H9 (cell line): ENCODE data around the gene ALB. TPM values are rescaled to one million over a fixed set of nuclear protein-coding genes. Genes with fewer than 3 reads are reported as not detected.

ENCODE experiments used
- DNase-seq: peaks from one replicate; pipeline ENCODE4 v3.0.0-alpha.2; 2017
- H2AFZ ChIP-seq: one replicate; pipeline ENCODE4 v1.6.1; 2013; ENCODE audit warnings: mild to moderate bottlenecking, low read length, control low read depth, moderate library complexity
- H2AK5ac ChIP-seq: 2 replicates; pipeline ENCODE4 v1.6.1; 2013; ENCODE audit warnings: low read length, control low read depth, mixed read lengths; ENCODE audit not compliant: insufficient read length
- H2BK120ac ChIP-seq: one replicate; pipeline ENCODE4 v1.6.1; 2013; ENCODE audit warnings: low read depth, mild to moderate bottlenecking, low read length, control low read depth, inconsistent platforms; ENCODE audit not compliant: poor library complexity, severe bottlenecking
- H2BK12ac ChIP-seq: 2 replicates; pipeline ENCODE4 v1.6.1; 2013; ENCODE audit warnings: low read length, control low read depth, mixed read lengths, low read depth; ENCODE audit not compliant: insufficient read length
- H2BK15ac ChIP-seq: 2 replicates; pipeline ENCODE4 v1.6.1; 2013; ENCODE audit warnings: low read depth, low read length, control low read depth
- H2BK20ac ChIP-seq: one replicate; pipeline ENCODE4 v1.6.1; 2013; ENCODE audit warnings: low read depth, mild to moderate bottlenecking, low read length, control low read depth, inconsistent platforms; ENCODE audit not compliant: poor library complexity, severe bottlenecking
- H2BK5ac ChIP-seq: 2 replicates; pipeline ENCODE4 v1.6.1; 2013; ENCODE audit warnings: low read length, control low read depth, mixed read lengths; ENCODE audit not compliant: insufficient read length
- H3K14ac ChIP-seq: 2 replicates; pipeline ENCODE4 v1.6.1; 2013; ENCODE audit warnings: low read length, control low read depth; ENCODE audit not compliant: insufficient read depth
- H3K18ac ChIP-seq: 2 replicates; pipeline ENCODE4 v1.6.1; 2013; ENCODE audit warnings: low read depth, mild to moderate bottlenecking, mixed read lengths, low read length, control low read depth; ENCODE audit not compliant: insufficient read length
- H3K23ac ChIP-seq: 2 replicates; pipeline ENCODE4 v1.6.1; 2013; ENCODE audit warnings: low read length, control low read depth, mixed read lengths, low read depth; ENCODE audit not compliant: insufficient read length
- H3K23me2 ChIP-seq: 2 replicates; pipeline ENCODE4 v1.6.1; 2013; ENCODE audit warnings: low read depth, mild to moderate bottlenecking, mixed read lengths, low read length, control low read depth; ENCODE audit not compliant: insufficient read length, poor library complexity, severe bottlenecking
- H3K27ac ChIP-seq: 2 replicates; pipeline ENCODE4 v1.5.1; 2013; ENCODE audit warnings: low read length, control low read depth, mixed read lengths, low read depth; ENCODE audit not compliant: insufficient read length
- H3K27me3 ChIP-seq: 2 replicates; pipeline ENCODE4 v1.6.1; 2013; ENCODE audit warnings: low read length, control low read depth, inconsistent platforms; ENCODE audit not compliant: insufficient read depth
- H3K4ac ChIP-seq: 2 replicates; pipeline ENCODE4 v1.6.1; 2013; ENCODE audit warnings: low read depth, mild to moderate bottlenecking, control low read depth, inconsistent platforms, low read length, moderate library complexity
- H3K4me1 ChIP-seq: 2 replicates; pipeline ENCODE4 v1.6.1; 2013; ENCODE audit warnings: low read length, control low read depth, inconsistent platforms; ENCODE audit not compliant: insufficient read depth
- H3K4me2 ChIP-seq: 2 replicates; pipeline ENCODE4 v1.6.1; 2013; ENCODE audit warnings: low read length, control low read depth, mixed read lengths; ENCODE audit not compliant: insufficient read length, insufficient read depth
- H3K56ac ChIP-seq: 2 replicates; pipeline ENCODE4 v1.6.1; 2013; ENCODE audit warnings: low read depth, mild to moderate bottlenecking, mixed read lengths, low read length, control low read depth; ENCODE audit not compliant: insufficient read length
- H3K79me1 ChIP-seq: 2 replicates; pipeline ENCODE4 v1.6.1; 2013; ENCODE audit warnings: low read depth, mild to moderate bottlenecking, moderate library complexity, low read length, control low read depth, inconsistent platforms; ENCODE audit not compliant: insufficient read depth, poor library complexity, severe bottlenecking
- H3K79me2 ChIP-seq: 2 replicates; pipeline ENCODE4 v1.6.1; 2013; ENCODE audit warnings: low read length, control low read depth, inconsistent platforms; ENCODE audit not compliant: insufficient read depth
- H3K9ac ChIP-seq: 2 replicates; pipeline ENCODE4 v1.6.1; 2013; ENCODE audit warnings: low read length, control low read depth, mixed read lengths; ENCODE audit not compliant: insufficient read length; ENCODE audit errors: extremely low read depth
- H3K9me3 ChIP-seq: one replicate; pipeline ENCODE4 v1.6.1; 2013; ENCODE audit warnings: low read depth, low read length, inconsistent platforms; ENCODE audit not compliant: control insufficient read depth
- H3T11ph ChIP-seq: one replicate; pipeline ENCODE4 v1.6.1; 2013; ENCODE audit warnings: mild to moderate bottlenecking, low read length, control low read depth, inconsistent platforms
- H4K20me1 ChIP-seq: one replicate; pipeline ENCODE4 v1.6.1; 2013; ENCODE audit not compliant: control insufficient read depth, insufficient read length, insufficient read depth
- H4K5ac ChIP-seq: 2 replicates; pipeline ENCODE4 v1.6.1; 2013; ENCODE audit warnings: low read depth, mild to moderate bottlenecking, mixed read lengths, low read length, control low read depth; ENCODE audit not compliant: insufficient read length
- H4K8ac ChIP-seq: replicated peaks from 2 replicates; pipeline ENCODE4 v1.6.1; 2013; ENCODE audit warnings: low read length, control low read depth, mixed read lengths, low read depth; ENCODE audit not compliant: insufficient read length
- H4K91ac ChIP-seq: 2 replicates; pipeline ENCODE4 v1.6.1; 2013; ENCODE audit warnings: low read depth, mild to moderate bottlenecking, moderate library complexity, mixed read lengths, low read length, control low read depth; ENCODE audit not compliant: insufficient read length
- H3K27ac Mint-ChIP-seq, 3 experiments: 2 replicates in 2 of 3; 3 replicates in 1 of 3; pipeline ENCODE4 v1.8.0; 2020 to 2021; ENCODE audit warnings: mixed read lengths in 3 of 3, mild to moderate bottlenecking in 1 of 3, moderate library complexity in 1 of 3
- H3K27me3 Mint-ChIP-seq: 2 replicates; pipeline ENCODE4 v1.8.0; 2021; ENCODE audit warnings: low read depth, mild to moderate bottlenecking, moderate library complexity, mixed read lengths
- H3K36me3 Mint-ChIP-seq, 3 experiments: 2 replicates in 2 of 3; 3 replicates in 1 of 3; pipeline ENCODE4 v1.8.0; 2020 to 2021; ENCODE audit warnings: low read depth in 3 of 3, mixed read lengths in 3 of 3; ENCODE audit not compliant: insufficient read depth in 1 of 3
- H3K4me1 Mint-ChIP-seq, 2 experiments: 2 replicates each; pipeline ENCODE4 v1.8.0; 2020; ENCODE audit warnings: mixed read lengths in 2 of 2
- H3K4me3 Mint-ChIP-seq, 2 experiments: 2 replicates in 1 of 2; 3 replicates in 1 of 2; pipeline ENCODE4 v1.8.0; 2020 to 2021; ENCODE audit warnings: mild to moderate bottlenecking in 2 of 2, mixed read lengths in 2 of 2, moderate library complexity in 1 of 2
- H3K9me3 Mint-ChIP-seq, 2 experiments: 2 replicates in 1 of 2; 3 replicates in 1 of 2; pipeline ENCODE4 v1.8.0; 2020; ENCODE audit warnings: mild to moderate bottlenecking in 2 of 2, mixed read lengths in 2 of 2, moderate library complexity in 1 of 2
- CTCF ChIP-seq: fragments of 200-600 bp; sonication (generic); conservative IDR thresholded peaks from 3 replicates; pipeline ENCODE4 v1.8.0; 2021; ENCODE audit warnings: antibody characterized with exemption, mild to moderate bottlenecking
- WGBS: extraction: QIAGEN DNeasy Blood & Tissue Kit; methylation state at CpG from one replicate; pipeline ENCODE4 v1.1.7; 2013; ENCODE audit warnings: missing lambda C conversion rate, low lambda C conversion rate, mixed read lengths; ENCODE audit not compliant: insufficient read length; ENCODE audit errors: extremely low coverage; 5-methylcytosine and 5-hydroxymethylcytosine counted together
- total RNA-seq: library from RNA; stranded (reverse); gene quantifications from 2 replicates; pipeline ENCODE4 v1.2.1, GENCODE V29; 2021

ALB gene
- total RNA-seq, 1 experiment from 2014 or later: not detected

DNA sequence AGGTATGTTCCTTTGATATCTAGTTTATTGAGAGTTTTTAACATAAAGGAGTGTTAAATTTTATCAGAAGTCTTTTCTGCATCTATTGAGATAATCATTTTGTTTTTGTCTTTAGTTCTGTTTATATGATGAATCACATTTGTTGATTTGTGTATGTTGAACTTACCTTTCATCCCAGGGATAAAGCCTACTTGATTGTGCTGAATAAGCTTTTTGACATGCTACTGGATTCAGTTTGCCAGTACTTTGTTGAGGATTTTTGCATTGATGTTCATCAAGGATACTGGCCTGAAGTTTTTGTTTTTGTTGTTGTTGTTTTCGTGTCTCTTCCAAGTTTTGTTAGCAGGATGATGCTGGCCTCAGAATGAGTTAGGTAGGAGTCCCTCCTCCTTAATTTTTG, 66.6 kb downstream of the ALB start:
- WGBS: no CpG with 5 or more reads among the region's 1 CpG
- Histone ChIP-seq H3K4ac (no peak overlapping the region), H2AFZ (no peak overlapping the region), H2BK15ac (no peak overlapping the region), H3K23me2 (no peaks in the 10 kb centered on the region), H4K20me1 (no peaks in the 10 kb centered on the region), H2BK20ac (no peak overlapping the region), H2BK12ac (no peak overlapping the region), H3K56ac (no peak overlapping the region), H3K14ac (no peak overlapping the region), H4K8ac (no peak overlapping the region), H3K27me3 (no peaks in the 10 kb centered on the region), H3K4me1 (no peaks in the 10 kb centered on the region), H3K18ac (no peak overlapping the region), H4K5ac (no peak overlapping the region), H3K9me3 (no peaks in the 10 kb centered on the region), H3T11ph (no peak overlapping the region), H3K27ac (no peak overlapping the region), H3K9ac (no peak overlapping the region), H3K4me2 (no peak overlapping the region), H2BK120ac (no peak overlapping the region), H4K91ac (no peak overlapping the region), H2AK5ac (no peak overlapping the region), H3K79me1 (no peaks in the 10 kb centered on the region), H3K23ac (no peak overlapping the region), H3K79me2 (no peaks in the 10 kb centered on the region), H2BK5ac (no peak overlapping the region)
- peaks cover 36 to 60% of the 10 kb centered on the region in 2 experiments for H3K9me3 Mint-ChIP-seq
- H3K27me3 Mint-ChIP-seq: no peaks in the 10 kb centered on the region; the same call in 1 of the 2 replicates
- no peak for DNase-seq
- peaks cover 25 to 40% (median 33%) of the 10 kb centered on the region in 3 experiments for H3K36me3 Mint-ChIP-seq
- H3K27ac Mint-ChIP-seq: no peak overlapping the region
- H3K4me3 Mint-ChIP-seq: no peak overlapping the region
- no peak for TF ChIP-seq CTCF
- H3K4me1 Mint-ChIP-seq: no peaks in the 10 kb centered on the region

Other genes starting within 250 kb of the ALB start
- gene ANKRD17, start 145.5 kb upstream of the ALB start, total RNA-seq: 79.8 and 82.4 TPM in 2 replicates
- 4.8 and 4.9 TPM in 2 replicates for gene AFP, start 31.9 kb downstream of the ALB start, total RNA-seq
- gene AFM, start 77.5 kb downstream of the ALB start, total RNA-seq: not detected in 2 replicates
- gene RASSF6, start 216.1 kb downstream of the ALB start, total RNA-seq: 0.15 and 0.22 TPM in 2 replicates